GM18907 (cell line): ENCODE measurements around the gene MRAP2.
A peak's percentile ranks its signal among the peaks of the same experiment; 100 is the strongest.
"Not testable (repeated sequence)": the region's sequence is repeated elsewhere in the genome, so short reads cannot be mapped to it uniquely, and the experiment has no call there.

Experiments
- ATAC-seq: cut with Tn5 transposase; IDR thresholded peaks from one replicate; pipeline ENCODE4 v1.9.1; 2021; ENCODE audit warnings: mild to moderate bottlenecking, moderate library complexity; ENCODE audit not compliant: unreplicated experiment

MRAP2 gene

GRCh38 chr6:84068873-84069272 lies 35.3 kb downstream of the MRAP2 start:
- ATAC-seq = not testable (repeated sequence)

GRCh38 chr6:84072442-84072997 lies 38.9 kb downstream of the MRAP2 start:
- ATAC-seq = no peak

- no peak for ATAC-seq
Observed at GRCh38 chr6:84074988-84075781, 41.6 kb downstream of the MRAP2 start.

- no peak for ATAC-seq
Observed at GRCh38 chr6:84077645-84078044, 44.1 kb downstream of the MRAP2 start.

- no peak for ATAC-seq
Observed at GRCh38 chr6:84078335-84078734, 44.8 kb downstream of the MRAP2 start.

GRCh38 chr6:84081222-84081621 lies 47.6 kb downstream of the MRAP2 start:
- ATAC-seq = no peak

- ATAC-seq = no peak
Observed at GRCh38 chr6:84082689-84083265, 49.2 kb downstream of the MRAP2 start.

- ATAC-seq = not testable (repeated sequence)
Observed at GRCh38 chr6:84084705-84085104, 51.1 kb downstream of the MRAP2 start.

- no peak for ATAC-seq
Observed at GRCh38 chr6:84086056-84086455, 52.5 kb downstream of the MRAP2 start.

- no peak for ATAC-seq
Observed at GRCh38 chr6:84086545-84087429, 53.2 kb downstream of the MRAP2 start.

- no peak for ATAC-seq
Observed at GRCh38 chr6:84089081-84089480, 55.5 kb downstream of the MRAP2 start.

GRCh38 chr6:84089552-84089951 lies 56.0 kb downstream of the MRAP2 start:
- no peak for ATAC-seq

GRCh38 chr6:84093441-84094435 lies 60.2 kb downstream of the MRAP2 start:
- ATAC-seq = peak; percentile 64

- ATAC-seq = no peak
Observed at GRCh38 chr6:84095156-84095555, 61.6 kb downstream of the MRAP2 start.

GRCh38 chr6:84103029-84103428 lies 69.5 kb downstream of the MRAP2 start:
- ATAC-seq = no peak

- ATAC-seq = not testable (repeated sequence)
Observed at GRCh38 chr6:84105215-84105924, 71.8 kb downstream of the MRAP2 start.

- no peak for ATAC-seq
Observed at GRCh38 chr6:84107495-84107894, 73.9 kb downstream of the MRAP2 start.

GRCh38 chr6:84111351-84111750 lies 77.8 kb downstream of the MRAP2 start:
- not testable (repeated sequence) for ATAC-seq

GRCh38 chr6:84114933-84115594 lies 81.5 kb downstream of the MRAP2 start:
- not testable (repeated sequence) for ATAC-seq
